ENCODE measurements around the gene RIN2. TPM values are rescaled to one million over a fixed set of nuclear protein-coding genes. Genes with fewer than 3 reads are reported as not detected.

The RIN2 gene
- total RNA-seq, 3 donors from 2014 or later (not counting 1 experiment from before 2014, with no cell fraction given) = 0.72 to 2.7 (median 2.7) TPM

- no peak for TF ChIP-seq CTCF (IDR thresholded peaks at IDR 0.05)
- Mint-ChIP-seq H3K27me3 (ENCODE audit: low read depth in 2 of 2) (peaks cover 39 to 40% of the 10 kb centered on the region in 2 donors), H3K4me1 (no peaks in the 10 kb centered on the region), H3K4me3 (peak overlapping the region; percentile 40), H3K9me3 (no peaks in the 10 kb centered on the region), H3K27ac (no peak overlapping the region), H3K36me3 (no peaks in the 10 kb centered on the region)
- DNase-seq (no peak), ATAC-seq (no peak)
- H3K27me3 ChIP-seq (ENCODE audit: control insufficient read depth, insufficient read depth, low read length) = peaks cover 9% of the 10 kb centered on the region
- H3K27ac ChIP-seq (ENCODE audit: low read length) = peak overlapping the region; percentile 19
- WGBS (ENCODE audit: insufficient coverage) = 5% methylated on average over 54 of the region's 54 CpGs
- peaks cover 21% of the 10 kb centered on the region for H3K4me1 ChIP-seq (ENCODE audit: control insufficient read depth, insufficient read depth, low read length)
- H3K9me3 ChIP-seq (ENCODE audit: control insufficient read depth, insufficient read depth, low read length) = no peaks in the 10 kb centered on the region
- intact Hi-C loops (cut with micrococcal nuclease) = no loop called here
- peak overlapping the region; percentile 34 for H3K4me3 ChIP-seq (ENCODE audit: low read length)
- no peaks in the 10 kb centered on the region for H3K36me3 ChIP-seq (ENCODE audit: control insufficient read depth, insufficient read depth, low read length)
Observed at GRCh38 chr20:19758501-19759331, 658 bp downstream of the RIN2 start.

GRCh38 chr20:19760371-19760721 lies 2.3 kb downstream of the RIN2 start:
- no peaks in the 10 kb centered on the region for H3K4me1 Mint-ChIP-seq
- DNase-seq (no peak), ATAC-seq (no peak)
- no peak for TF ChIP-seq CTCF (IDR thresholded peaks at IDR 0.05)
- H3K4me3 Mint-ChIP-seq = no peak overlapping the region
- no peak overlapping the region for H3K27ac Mint-ChIP-seq
- no peak overlapping the region for H3K4me3 ChIP-seq (ENCODE audit: low read length)
- H3K27me3 Mint-ChIP-seq (ENCODE audit: low read depth in 2 of 2) = peaks cover 39 to 40% of the 10 kb centered on the region in 2 donors
- no peaks in the 10 kb centered on the region for H3K9me3 Mint-ChIP-seq
- intact Hi-C loops (cut with micrococcal nuclease) = no loop called here
- no peaks in the 10 kb centered on the region for H3K9me3 ChIP-seq (ENCODE audit: control insufficient read depth, insufficient read depth, low read length)
- no peaks in the 10 kb centered on the region for H3K36me3 Mint-ChIP-seq
- H3K4me1 ChIP-seq (ENCODE audit: control insufficient read depth, insufficient read depth, low read length) = peaks cover 21% of the 10 kb centered on the region
- H3K27ac ChIP-seq (ENCODE audit: low read length) = no peak overlapping the region
- 91% methylated on average over 3 of the region's 3 CpGs for WGBS (ENCODE audit: insufficient coverage)
- peaks cover 9% of the 10 kb centered on the region for H3K27me3 ChIP-seq (ENCODE audit: control insufficient read depth, insufficient read depth, low read length)
- no peaks in the 10 kb centered on the region for H3K36me3 ChIP-seq (ENCODE audit: control insufficient read depth, insufficient read depth, low read length)

- ATAC-seq = no peak
- DNase-seq = no peak
- Histone ChIP-seq H3K27me3 (ENCODE audit: control insufficient read depth, insufficient read depth, low read length) (peaks cover 9% of the 10 kb centered on the region), H3K4me1 (ENCODE audit: control insufficient read depth, insufficient read depth, low read length) (peaks cover 21% of the 10 kb centered on the region), H3K27ac (ENCODE audit: low read length) (no peak overlapping the region), H3K4me3 (ENCODE audit: low read length) (no peak overlapping the region), H3K9me3 (ENCODE audit: control insufficient read depth, insufficient read depth, low read length) (no peaks in the 10 kb centered on the region), H3K36me3 (ENCODE audit: control insufficient read depth, insufficient read depth, low read length) (no peaks in the 10 kb centered on the region)
- Mint-ChIP-seq H3K9me3 (no peaks in the 10 kb centered on the region), H3K4me1 (no peaks in the 10 kb centered on the region), H3K4me3 (no peak overlapping the region), H3K36me3 (no peaks in the 10 kb centered on the region), H3K27ac (no peak overlapping the region), H3K27me3 (ENCODE audit: low read depth in 2 of 2) (peaks cover 36 to 39% of the 10 kb centered on the region in 2 donors)
- intact Hi-C loops (cut with micrococcal nuclease) = no loop called here
- no peak for TF ChIP-seq CTCF (IDR thresholded peaks at IDR 0.05)
Observed at GRCh38 chr20:19761326-19761725, 3.3 kb downstream of the RIN2 start.

- H3K36me3 ChIP-seq (ENCODE audit: control insufficient read depth, insufficient read depth, low read length) = no peaks in the 10 kb centered on the region
- H3K27me3 ChIP-seq (ENCODE audit: control insufficient read depth, insufficient read depth, low read length) = peaks cover 7% of the 10 kb centered on the region
- H3K4me3 Mint-ChIP-seq = no peak overlapping the region
- intact Hi-C loops (cut with micrococcal nuclease) = no loop called here
- no peak overlapping the region for H3K27ac ChIP-seq (ENCODE audit: low read length)
- H3K4me1 Mint-ChIP-seq = no peaks in the 10 kb centered on the region
- 83% methylated on average over 1 of the region's 2 CpGs for WGBS (ENCODE audit: insufficient coverage)
- H3K27ac Mint-ChIP-seq = no peak overlapping the region
- H3K9me3 Mint-ChIP-seq = no peaks in the 10 kb centered on the region
- peaks cover 34 to 39% of the 10 kb centered on the region in 2 donors for H3K27me3 Mint-ChIP-seq (ENCODE audit: low read depth in 2 of 2)
- no peaks in the 10 kb centered on the region for H3K36me3 Mint-ChIP-seq
- TF ChIP-seq CTCF (IDR thresholded peaks at IDR 0.05) = no peak
- no peak for ATAC-seq
- peaks cover 21% of the 10 kb centered on the region for H3K4me1 ChIP-seq (ENCODE audit: control insufficient read depth, insufficient read depth, low read length)
- no peak overlapping the region for H3K4me3 ChIP-seq (ENCODE audit: low read length)
- DNase-seq = no peak
- H3K9me3 ChIP-seq (ENCODE audit: control insufficient read depth, insufficient read depth, low read length) = no peaks in the 10 kb centered on the region
Observed at GRCh38 chr20:19761841-19762240, 3.8 kb downstream of the RIN2 start.

Data from natural killer cell (primary cell).